Activated naive CD4-positive, alpha-beta T cell treated with anti-CD3 and anti-CD28 coated beads, Interleukin-2, amount 50 U/mL, for 24 hours (primary cell): Measurements from ENCODE around the gene UMPS.

Source experiments
- H3K27ac Mint-ChIP-seq: one replicate; pipeline ENCODE4 v1.8.0; 2021; ENCODE audit warnings: mild to moderate bottlenecking, mixed read lengths
- H3K27me3 Mint-ChIP-seq: one replicate; pipeline ENCODE4 v1.8.0; 2021; ENCODE audit warnings: mixed read lengths
- H3K36me3 Mint-ChIP-seq: one replicate; pipeline ENCODE4 v1.8.0; 2021; ENCODE audit warnings: mixed read lengths
- H3K4me1 Mint-ChIP-seq: one replicate; pipeline ENCODE4 v1.8.0; 2021; ENCODE audit warnings: mixed read lengths
- H3K4me3 Mint-ChIP-seq: one replicate; pipeline ENCODE4 v1.8.0; 2021; ENCODE audit warnings: mild to moderate bottlenecking, mixed read lengths
- H3K9me3 Mint-ChIP-seq: one replicate; pipeline ENCODE4 v1.8.0; 2021; ENCODE audit warnings: mixed read lengths

UMPS gene

GRCh38 chr3:124730129-124730940 lies at the start of gene UMPS:
UMPS (plus strand) TSS chr3:124730452; CDS start chr3:124730472, 20 bp downstream.
- Mint-ChIP-seq H3K27me3 (peaks cover 7% of the 10 kb centered on the region), H3K4me1 (peaks cover 34% of the 10 kb centered on the region), H3K27ac (peak within 1 kb of the TSS; percentile 100), H3K9me3 (no peaks in the 10 kb centered on the region), H3K36me3 (peaks cover 5% of the 10 kb centered on the region), H3K4me3 (peak within 1 kb of the TSS; percentile 100)

DNA sequence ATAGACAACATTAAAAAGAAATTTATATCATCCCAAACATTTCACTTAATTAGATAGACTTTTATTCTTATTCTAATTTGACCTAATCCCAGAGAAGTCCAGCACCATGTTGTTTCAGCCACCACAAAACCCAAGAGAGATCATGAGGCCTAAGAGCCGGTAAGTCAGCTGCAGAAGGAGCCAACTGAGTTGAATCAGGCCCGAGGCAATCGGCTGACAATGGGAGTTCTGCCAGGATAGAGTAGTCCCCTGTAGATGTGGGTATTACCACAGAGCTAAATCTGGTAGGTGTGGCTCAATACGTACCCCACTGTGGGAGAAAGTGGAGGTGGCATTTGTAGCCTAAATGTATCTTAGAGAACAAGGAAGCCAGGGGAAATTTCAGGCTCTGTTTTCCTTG lies 49.7 kb upstream of the UMPS start:
- Mint-ChIP-seq H3K4me3 (no peak overlapping the region), H3K27ac (no peak overlapping the region), H3K9me3 (no peaks in the 10 kb centered on the region)

DNA sequence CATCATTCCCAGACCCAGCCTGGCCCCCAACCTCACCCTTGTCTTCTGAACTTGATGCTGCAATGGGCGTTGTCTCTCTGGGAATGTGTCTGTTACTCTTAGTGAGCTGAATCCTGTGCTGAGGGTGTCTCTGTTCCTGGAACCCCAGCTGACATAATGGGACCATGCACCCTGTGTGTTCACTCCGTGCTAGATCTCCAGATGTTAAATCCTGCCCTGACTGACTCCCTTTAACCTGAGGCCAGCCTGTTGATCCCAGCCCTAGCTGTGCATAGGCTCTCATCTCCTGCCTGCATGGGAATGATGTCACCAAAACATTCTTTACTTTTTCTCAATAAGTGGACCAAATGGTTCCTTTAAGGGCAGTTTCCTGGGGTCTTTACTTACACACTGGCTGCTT lies 48.0 kb upstream of the UMPS start:
- Mint-ChIP-seq H3K4me3 (no peak overlapping the region), H3K27ac (no peak overlapping the region), H3K9me3 (no peaks in the 10 kb centered on the region), H3K4me1 (no peaks in the 10 kb centered on the region), H3K36me3 (no peaks in the 10 kb centered on the region), H3K27me3 (peaks cover 6% of the 10 kb centered on the region)

More for the DNA sequence above, 49.7 kb upstream of the UMPS start:
- Mint-ChIP-seq H3K4me1 (no peaks in the 10 kb centered on the region), H3K27me3 (peaks cover 1% of the 10 kb centered on the region), H3K36me3 (no peaks in the 10 kb centered on the region)

DNA sequence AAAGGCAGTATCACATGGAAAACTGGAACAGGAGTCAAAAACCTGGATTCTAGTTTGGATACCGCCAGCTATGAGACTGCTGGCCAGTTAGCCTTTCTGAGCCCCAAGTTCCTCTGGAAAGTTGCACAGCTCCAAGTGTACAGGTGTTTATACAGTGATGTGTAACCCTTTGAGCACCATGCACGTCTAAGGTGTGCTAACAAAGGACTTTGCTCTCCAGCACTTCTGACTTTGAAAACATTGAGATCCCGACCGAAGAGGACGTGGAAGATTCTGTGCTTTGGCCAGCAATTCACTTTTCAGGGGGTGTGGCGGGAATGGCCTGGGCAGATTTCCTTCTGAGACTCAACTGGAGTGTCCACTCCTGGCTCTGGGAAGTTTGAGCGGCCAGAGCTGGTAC lies 45.8 kb upstream of the UMPS start:
- H3K27me3 Mint-ChIP-seq = peaks cover 10% of the 10 kb centered on the region
- H3K9me3 Mint-ChIP-seq = no peaks in the 10 kb centered on the region
- H3K36me3 Mint-ChIP-seq = no peaks in the 10 kb centered on the region
- no peak overlapping the region for H3K4me3 Mint-ChIP-seq
- peaks cover 6% of the 10 kb centered on the region for H3K4me1 Mint-ChIP-seq
- no peak overlapping the region for H3K27ac Mint-ChIP-seq

GRCh38 chr3:124685067-124685466 lies 45.2 kb upstream of the UMPS start:
- peaks cover 10% of the 10 kb centered on the region for H3K27me3 Mint-ChIP-seq
- H3K36me3 Mint-ChIP-seq = no peaks in the 10 kb centered on the region
- no peak overlapping the region for H3K27ac Mint-ChIP-seq
- peaks cover 6% of the 10 kb centered on the region for H3K4me1 Mint-ChIP-seq
- H3K9me3 Mint-ChIP-seq = no peaks in the 10 kb centered on the region
- H3K4me3 Mint-ChIP-seq = no peak overlapping the region

GRCh38 chr3:124685481-124685880 lies 44.8 kb upstream of the UMPS start:
- H3K4me3 Mint-ChIP-seq = no peak overlapping the region
- H3K27me3 Mint-ChIP-seq = peaks cover 10% of the 10 kb centered on the region
- H3K36me3 Mint-ChIP-seq = no peaks in the 10 kb centered on the region
- peaks cover 6% of the 10 kb centered on the region for H3K4me1 Mint-ChIP-seq
- no peaks in the 10 kb centered on the region for H3K9me3 Mint-ChIP-seq
- no peak overlapping the region for H3K27ac Mint-ChIP-seq

GRCh38 chr3:124686028-124686670 lies 44.1 kb upstream of the UMPS start:
- Mint-ChIP-seq H3K27me3 (peaks cover 10% of the 10 kb centered on the region), H3K36me3 (no peaks in the 10 kb centered on the region), H3K27ac (no peak overlapping the region), H3K4me1 (peaks cover 6% of the 10 kb centered on the region), H3K4me3 (no peak overlapping the region), H3K9me3 (no peaks in the 10 kb centered on the region)

DNA sequence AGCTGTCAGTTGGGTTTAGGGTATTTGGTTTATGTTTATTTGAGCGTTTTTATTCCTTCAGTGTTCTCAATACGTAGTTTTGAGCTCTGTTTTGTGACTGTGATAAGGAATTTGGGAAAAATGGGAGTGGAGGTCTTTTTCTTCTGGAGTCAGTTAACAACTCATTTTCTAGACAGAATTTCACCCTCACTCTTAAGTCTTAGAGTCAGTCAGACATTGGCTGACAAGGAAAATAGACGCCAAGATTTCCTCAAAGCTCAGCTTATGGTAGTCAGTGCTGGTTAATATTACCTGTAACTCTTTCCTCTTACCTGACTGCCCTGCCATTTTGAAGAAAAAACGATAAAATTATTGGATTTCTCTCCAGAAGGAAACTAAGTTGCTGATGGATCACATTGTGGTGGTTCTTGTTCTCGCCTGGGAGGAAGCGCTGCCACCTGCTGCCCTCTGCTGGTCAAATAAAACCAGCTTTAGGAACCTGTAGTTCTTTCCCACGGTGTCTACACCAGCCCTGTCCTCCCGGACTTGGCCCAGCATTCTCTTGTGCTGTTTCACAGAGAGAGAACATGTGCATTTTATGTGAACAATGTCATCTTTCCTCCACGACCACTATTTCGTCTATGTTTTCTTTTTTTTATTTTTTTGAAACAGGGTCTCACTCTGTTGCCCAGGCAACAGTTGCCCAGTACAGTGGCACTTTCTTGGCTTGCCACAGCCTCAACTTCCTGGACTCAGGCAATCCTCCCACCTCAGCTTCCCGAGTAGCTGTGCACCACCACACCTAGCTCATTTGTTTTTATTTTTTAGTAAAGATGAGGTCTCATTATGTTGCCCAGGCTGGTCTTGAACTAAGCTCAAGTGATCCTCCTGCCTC lies 41.4 kb upstream of the UMPS start:
- no peaks in the 10 kb centered on the region for H3K9me3 Mint-ChIP-seq
- H3K27ac Mint-ChIP-seq = no peak overlapping the region
- H3K4me3 Mint-ChIP-seq = no peak overlapping the region
- no peaks in the 10 kb centered on the region for H3K36me3 Mint-ChIP-seq
- peaks cover 6% of the 10 kb centered on the region for H3K4me1 Mint-ChIP-seq
- H3K27me3 Mint-ChIP-seq = peaks cover 10% of the 10 kb centered on the region

GRCh38 chr3:124691599-124691998 lies 38.7 kb upstream of the UMPS start:
- Mint-ChIP-seq H3K27ac (no peak overlapping the region), H3K27me3 (peaks cover 4% of the 10 kb centered on the region), H3K4me3 (no peak overlapping the region), H3K4me1 (peaks cover 6% of the 10 kb centered on the region), H3K36me3 (no peaks in the 10 kb centered on the region), H3K9me3 (no peaks in the 10 kb centered on the region)

- Mint-ChIP-seq H3K4me1 (no peaks in the 10 kb centered on the region), H3K36me3 (no peaks in the 10 kb centered on the region), H3K9me3 (no peaks in the 10 kb centered on the region), H3K27ac (no peak overlapping the region), H3K27me3 (peaks cover 6% of the 10 kb centered on the region), H3K4me3 (no peak overlapping the region)
These were observed 35.8 kb upstream of the UMPS start for GRCh38 chr3:124694486-124694885.

DNA sequence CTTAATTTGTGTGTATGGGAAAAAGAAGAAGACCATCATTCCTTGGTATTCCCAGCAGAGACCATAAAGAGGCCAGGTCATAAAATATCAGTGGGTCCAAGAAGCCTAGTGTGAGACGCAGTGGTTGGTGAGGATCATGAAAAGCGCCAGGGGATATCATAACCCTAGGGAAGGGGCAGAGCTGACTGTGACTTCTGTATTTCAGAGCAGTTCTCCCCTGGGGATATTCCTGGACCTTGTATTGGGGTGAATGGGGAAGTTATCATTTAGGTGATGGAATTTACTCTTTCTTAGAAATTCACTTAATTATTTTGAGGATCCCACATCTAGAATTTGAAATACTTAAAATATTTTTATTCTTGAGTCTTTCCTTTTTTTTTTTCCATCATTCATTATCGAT lies 34.9 kb upstream of the UMPS start:
- H3K36me3 Mint-ChIP-seq = no peaks in the 10 kb centered on the region
- H3K4me1 Mint-ChIP-seq = no peaks in the 10 kb centered on the region
- H3K27ac Mint-ChIP-seq = no peak overlapping the region
- no peak overlapping the region for H3K4me3 Mint-ChIP-seq
- no peaks in the 10 kb centered on the region for H3K9me3 Mint-ChIP-seq
- H3K27me3 Mint-ChIP-seq = peaks cover 6% of the 10 kb centered on the region

DNA sequence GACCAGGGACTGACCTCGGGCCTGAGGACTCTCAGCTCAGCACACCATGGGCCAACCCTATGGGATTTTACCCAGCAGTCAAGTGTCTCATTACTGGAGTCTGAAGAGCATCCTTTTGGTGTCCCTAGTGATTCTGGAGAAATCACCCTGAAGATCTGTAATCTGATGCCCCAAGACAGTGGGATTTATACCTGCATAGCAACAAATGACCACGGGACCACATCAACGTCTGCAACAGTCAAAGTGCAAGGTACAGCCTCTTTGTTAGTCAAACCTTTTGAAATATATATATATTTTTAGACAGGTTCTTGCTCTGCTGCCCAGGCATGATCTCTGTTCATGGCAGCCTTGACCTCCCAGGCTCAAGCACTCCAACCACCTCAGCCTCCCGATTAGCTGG lies 34.2 kb upstream of the UMPS start:
- H3K4me1 Mint-ChIP-seq = no peaks in the 10 kb centered on the region
- H3K36me3 Mint-ChIP-seq = no peaks in the 10 kb centered on the region
- H3K27me3 Mint-ChIP-seq = peaks cover 6% of the 10 kb centered on the region
- no peak overlapping the region for H3K4me3 Mint-ChIP-seq
- no peaks in the 10 kb centered on the region for H3K9me3 Mint-ChIP-seq
- H3K27ac Mint-ChIP-seq = no peak overlapping the region

- Mint-ChIP-seq H3K36me3 (no peaks in the 10 kb centered on the region), H3K4me1 (no peaks in the 10 kb centered on the region), H3K9me3 (no peaks in the 10 kb centered on the region)
These were observed 33.0 kb upstream of the UMPS start for GRCh38 chr3:124697302-124697701.

DNA sequence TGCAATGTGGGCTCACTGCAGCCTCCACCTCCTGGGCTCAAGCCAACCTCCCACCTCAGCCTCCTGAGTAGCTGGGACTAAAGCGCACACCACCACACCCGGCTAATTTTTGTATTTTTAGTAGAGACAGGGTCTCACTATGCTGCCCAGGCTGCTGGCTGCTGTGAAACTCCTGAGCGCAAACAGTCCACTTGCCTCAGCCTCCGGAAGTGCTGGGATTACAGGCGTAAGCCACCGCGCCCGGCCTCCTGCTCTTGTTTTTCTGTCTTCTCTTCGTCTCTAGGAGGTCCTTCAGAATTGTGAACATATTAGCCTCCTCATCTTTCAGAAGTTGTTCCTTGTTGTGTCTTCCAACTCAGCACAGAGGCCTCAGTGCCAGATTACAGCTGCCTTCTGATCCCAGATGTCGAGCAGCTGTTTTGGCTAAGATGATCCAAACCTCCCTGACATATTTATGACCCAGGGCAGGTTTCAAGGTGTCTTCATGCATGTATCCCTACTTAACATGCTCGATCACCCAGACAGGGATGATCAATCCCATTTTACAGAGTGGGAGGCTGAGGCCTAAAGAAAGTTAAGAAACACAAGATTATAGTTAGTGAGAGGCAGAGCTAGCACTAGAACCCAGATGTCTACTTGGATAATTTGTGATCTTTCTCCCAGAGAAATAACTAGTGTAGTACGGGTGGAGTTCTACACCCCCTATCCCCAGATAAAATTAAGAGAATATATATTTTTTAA lies 32.1 kb upstream of the UMPS start:
- Mint-ChIP-seq H3K36me3 (no peaks in the 10 kb centered on the region), H3K4me3 (no peak overlapping the region), H3K27ac (no peak overlapping the region), H3K4me1 (no peaks in the 10 kb centered on the region), H3K27me3 (peaks cover 12% of the 10 kb centered on the region), H3K9me3 (no peaks in the 10 kb centered on the region)

More at GRCh38 chr3:124697302-124697701, 33.0 kb upstream of the UMPS start:
- Mint-ChIP-seq H3K27me3 (peaks cover 6% of the 10 kb centered on the region), H3K27ac (no peak overlapping the region), H3K4me3 (no peak overlapping the region)

DNA sequence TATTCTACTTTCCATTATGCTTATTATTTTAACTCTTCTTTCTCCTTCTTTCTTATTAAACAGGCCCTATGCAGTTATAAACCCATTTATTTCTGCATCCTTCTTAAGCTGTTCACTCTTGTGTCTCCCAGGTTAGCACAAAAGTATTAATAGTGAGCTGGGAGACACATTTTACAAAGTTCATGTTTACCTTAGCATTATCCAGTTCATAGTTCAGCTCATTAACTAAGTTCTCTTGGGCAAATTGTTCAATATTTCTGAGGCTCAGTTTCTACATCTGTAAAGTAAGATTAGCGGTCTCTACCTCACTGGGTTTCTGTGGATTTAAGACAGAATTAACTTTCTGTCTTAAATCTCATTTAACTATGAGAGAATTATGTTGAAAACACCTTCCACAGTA lies 31.2 kb upstream of the UMPS start:
- H3K27ac Mint-ChIP-seq = no peak overlapping the region
- peaks cover 13% of the 10 kb centered on the region for H3K27me3 Mint-ChIP-seq
- no peaks in the 10 kb centered on the region for H3K9me3 Mint-ChIP-seq
- no peaks in the 10 kb centered on the region for H3K4me1 Mint-ChIP-seq
- no peaks in the 10 kb centered on the region for H3K36me3 Mint-ChIP-seq
- H3K4me3 Mint-ChIP-seq = no peak overlapping the region
